Measurements from ENCODE around the gene VPS13A.

Gene VPS13A

GRCh38 chr9:77457916-77458592 is 280.7 kb downstream of the VPS13A start:
- no peak for DNase-seq (ENCODE audit: low read depth)

GRCh38 chr9:77460938-77461337 is 283.6 kb downstream of the VPS13A start:
- no peak for DNase-seq (ENCODE audit: low read depth)

- no peak for DNase-seq (ENCODE audit: low read depth)
Measured at GRCh38 chr9:77462066-77462465, 284.7 kb downstream of the VPS13A start.

GRCh38 chr9:77463151-77463550 is 285.8 kb downstream of the VPS13A start:
- DNase-seq (ENCODE audit: low read depth): no peak

GRCh38 chr9:77464661-77465060 is 287.3 kb downstream of the VPS13A start:
- no peak for DNase-seq (ENCODE audit: low read depth)

- DNase-seq (ENCODE audit: low read depth): peak; percentile 37
Measured at GRCh38 chr9:77469515-77470231, 292.3 kb downstream of the VPS13A start.
